Myocyte (in vitro differentiated cells): ENCODE results near the gene NLGN2. TPM values are rescaled to one million over a fixed set of nuclear protein-coding genes. Genes with fewer than 3 reads are reported as not detected.
"Not testable (repeated sequence)": the region's sequence is repeated elsewhere in the genome, so short reads cannot be mapped to it uniquely, and the experiment has no call there.

Experiments used
- DNase-seq: peaks from one replicate; pipeline ENCODE4 v3.0.0-alpha.2; 2012; ENCODE audit warnings: low read depth
- polyA plus RNA-seq: library from polyadenylated mRNA; unstranded; fragments of >200 nt; gene quantifications from one replicate; pipeline ENCODE4 v1.2.1, GENCODE V29; 2012; ENCODE audit warnings: missing spikeins
- total RNA-seq: library from RNA; depleted of rRNA; stranded (reverse); fragments of >200 nt; gene quantifications from 2 replicates; pipeline ENCODE4 v1.2.3, GENCODE V29; 2014

NLGN2 gene
- 5.7 and 7.2 TPM in 2 replicates for total RNA-seq
- 26.6 TPM for polyA plus RNA-seq

DNA sequence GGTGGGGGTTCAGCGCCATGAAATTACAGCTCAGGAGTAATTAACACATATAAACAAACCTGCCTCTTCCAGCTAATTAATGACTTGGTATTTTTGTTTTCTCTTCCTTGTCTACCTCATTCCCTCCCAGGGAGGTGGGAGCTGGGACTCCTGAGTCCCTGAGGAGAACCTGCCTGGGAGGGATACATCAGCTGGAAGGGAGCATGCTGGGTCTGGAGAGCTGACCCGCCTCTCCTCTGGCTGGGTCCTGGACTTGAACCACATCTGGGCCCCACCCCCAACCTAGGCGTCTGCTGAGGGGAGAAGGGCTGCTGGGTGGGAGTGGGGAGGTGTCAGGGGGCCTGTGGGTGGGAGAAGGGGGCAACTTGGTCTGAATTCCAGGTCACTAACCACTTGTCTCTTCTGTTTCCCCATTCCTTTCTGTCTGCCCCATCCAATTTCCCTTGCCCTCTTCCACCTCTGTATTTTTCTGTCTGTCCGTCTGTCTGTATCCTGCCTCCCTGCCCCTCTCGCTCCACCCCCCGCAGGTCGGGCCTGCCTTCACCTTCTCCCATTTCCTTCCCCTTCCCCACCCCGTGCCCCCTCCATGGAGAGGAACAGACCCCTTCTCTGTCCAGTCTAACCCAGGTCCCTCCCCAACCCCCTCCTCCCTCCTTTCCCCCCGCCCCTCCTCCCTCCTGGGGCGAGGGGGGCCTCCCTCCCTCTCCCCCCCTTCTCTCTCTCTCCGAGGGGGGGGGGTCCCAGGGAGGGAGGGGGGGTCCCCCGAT lies at the start of gene NLGN2:
Gene NLGN2, plus strand, starts transcription at position 361 of the 767 bp plus-strand sequence. CDS start 411 bp downstream, outside the sequence.
- DNase-seq: no peak

- no peak for DNase-seq
Measured at GRCh38 chr17:7361906-7362305, 45.7 kb upstream of the NLGN2 start.

- no peak for DNase-seq
Measured at GRCh38 chr17:7363311-7363710, 44.3 kb upstream of the NLGN2 start.

DNA sequence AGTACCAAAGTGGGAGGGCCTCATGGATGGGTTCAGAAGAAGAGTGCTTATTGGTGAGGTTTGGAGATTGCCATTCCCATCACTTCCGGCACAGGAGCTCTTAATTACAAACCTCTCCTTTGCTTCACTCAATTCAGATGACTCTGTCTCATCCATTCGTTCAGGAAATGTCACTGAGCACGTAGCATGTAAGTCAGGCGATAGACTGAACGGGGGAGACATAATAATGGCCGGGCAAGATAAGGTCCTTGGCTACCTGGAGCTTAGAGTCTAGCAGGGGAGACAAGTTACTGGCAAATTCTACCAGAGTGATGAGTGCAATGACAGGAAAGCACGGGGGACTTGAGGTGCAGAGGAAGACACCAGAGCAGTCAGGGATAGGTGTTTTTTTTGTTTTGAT lies 41.7 kb upstream of the NLGN2 start:
- DNase-seq: not testable (repeated sequence)

DNA sequence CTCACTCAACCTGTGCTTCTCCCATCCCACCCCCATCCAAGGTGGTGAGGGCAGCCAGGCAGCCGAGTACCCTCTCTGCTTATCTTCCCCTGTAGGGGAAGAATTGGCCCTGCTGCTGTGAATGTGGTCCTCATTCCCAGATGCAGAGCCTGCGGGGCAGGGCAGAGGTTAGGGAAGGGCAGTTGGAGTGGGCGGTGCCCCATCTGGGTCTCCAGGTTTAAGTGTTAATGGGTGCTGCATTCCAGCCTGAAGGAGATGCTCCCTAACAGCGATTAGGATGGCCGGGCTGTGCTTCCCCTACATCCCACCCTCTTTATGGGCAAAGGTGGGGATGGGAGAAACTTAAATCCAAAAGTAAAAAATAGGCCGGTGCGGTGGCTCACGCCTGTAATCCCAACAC lies 40.6 kb upstream of the NLGN2 start:
- DNase-seq: no peak

GRCh38 chr17:7367918-7368598 lies 39.6 kb upstream of the NLGN2 start:
- DNase-seq: no peak

DNA sequence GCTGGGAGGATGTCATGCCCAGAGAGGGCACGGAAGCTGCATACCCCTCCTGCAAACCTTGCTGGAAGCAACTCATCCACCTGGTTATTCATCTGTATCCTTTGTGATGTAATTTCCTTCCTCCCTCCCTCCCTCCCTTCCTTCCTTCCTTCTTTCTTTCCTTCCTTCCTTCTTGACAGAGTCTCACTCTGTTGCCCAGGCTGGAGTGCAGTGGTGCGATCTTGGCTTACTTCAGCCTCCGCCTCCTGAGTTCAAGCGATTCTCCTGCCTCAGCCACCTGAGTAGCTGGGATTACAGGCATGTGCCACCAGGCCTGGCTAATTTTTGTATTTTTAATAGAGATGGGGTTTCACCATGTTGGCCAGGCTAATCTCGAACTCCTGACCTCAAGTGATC lies 39.0 kb upstream of the NLGN2 start:
- DNase-seq: not testable (repeated sequence)

GRCh38 chr17:7369825-7370224 lies 37.8 kb upstream of the NLGN2 start:
- no peak for DNase-seq

- DNase-seq: no peak
Measured at GRCh38 chr17:7370853-7371252, 36.8 kb upstream of the NLGN2 start.

DNA sequence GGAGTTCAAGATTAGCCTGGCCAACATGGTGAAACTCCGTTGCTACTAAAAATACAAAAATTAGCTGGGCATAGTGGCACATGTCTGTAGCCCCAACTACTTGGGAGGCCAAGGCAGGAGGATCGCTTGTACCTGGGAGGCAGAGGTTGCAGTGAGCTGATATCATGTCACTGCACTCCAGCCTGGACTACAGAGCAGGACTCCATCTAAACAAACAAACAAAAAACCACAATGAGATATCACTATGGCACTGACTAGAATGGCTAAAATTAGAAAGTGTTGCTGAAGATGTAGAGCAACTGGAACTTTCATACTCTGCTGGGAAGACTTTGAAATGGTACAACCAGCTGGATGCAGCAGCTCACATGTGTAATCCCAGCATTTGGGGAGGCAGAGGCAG lies 33.3 kb upstream of the NLGN2 start:
- DNase-seq: peak; percentile 54

DNA sequence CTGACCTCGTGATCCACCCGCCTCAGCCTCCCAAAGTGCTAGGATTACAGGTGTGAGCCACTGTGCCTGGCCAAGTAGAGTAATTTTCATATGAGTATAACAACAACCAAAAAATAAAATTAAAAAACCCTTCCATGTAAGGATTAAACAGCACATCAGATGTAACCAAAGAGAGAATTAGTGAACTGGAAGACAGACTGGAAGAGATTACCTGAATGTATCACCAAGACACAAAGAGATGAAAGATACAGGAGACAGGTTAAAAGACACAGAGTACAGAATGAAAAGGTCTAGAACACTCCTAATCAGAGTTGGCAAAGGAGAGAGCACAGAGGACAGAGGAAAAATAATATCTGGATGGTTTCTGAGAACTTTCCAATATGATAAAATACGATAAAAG lies 28.5 kb upstream of the NLGN2 start:
- no peak for DNase-seq

GRCh38 chr17:7380321-7380720 lies 27.3 kb upstream of the NLGN2 start:
- no peak for DNase-seq

DNA sequence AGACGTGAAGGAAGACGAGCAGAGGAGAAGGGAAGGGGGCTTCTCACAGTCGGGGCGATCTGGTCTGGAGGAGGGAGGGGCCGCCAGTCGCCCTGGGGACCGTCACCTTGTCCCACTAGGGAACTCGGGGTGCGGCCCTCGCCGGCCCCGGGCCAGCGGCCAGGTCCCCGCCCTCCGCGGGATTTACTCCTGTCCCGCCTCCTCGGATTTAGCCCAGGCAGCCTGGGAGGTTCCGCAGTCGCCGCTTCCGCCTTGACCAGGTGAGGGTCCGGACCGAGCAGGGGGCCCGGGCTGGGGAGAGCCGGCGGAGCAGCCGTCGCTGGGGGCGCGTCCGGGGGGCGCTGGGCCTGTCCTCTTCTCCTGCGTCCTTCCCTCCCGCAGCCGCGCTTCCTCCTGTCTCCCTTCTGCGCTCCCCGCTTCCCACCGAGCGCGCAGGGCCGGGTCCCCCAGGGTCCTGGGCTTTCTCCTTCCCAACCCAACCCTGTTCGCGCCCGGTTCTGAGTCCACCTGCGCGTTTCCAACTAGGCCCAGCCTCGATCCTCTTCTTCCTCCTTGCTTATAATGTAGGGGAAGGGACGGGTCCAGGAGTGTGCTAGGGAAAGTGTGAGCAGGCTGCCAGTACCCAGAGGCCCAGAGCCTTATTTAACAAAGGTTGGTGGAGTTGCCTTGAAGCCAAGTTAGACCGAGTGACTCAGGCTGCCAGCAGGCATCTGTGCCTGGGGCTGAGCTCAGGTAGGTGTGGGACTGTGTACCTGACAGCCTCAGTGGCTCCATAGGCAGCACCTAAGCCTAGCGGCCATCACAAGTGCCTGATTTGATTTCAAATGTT lies 26.6 kb upstream of the NLGN2 start, which contains the start of gene TNK1:
Gene TNK1, plus strand, starts transcription at position 235 of the 829 bp plus-strand sequence. CDS start 1,838 bp downstream, outside the sequence.
- DNase-seq: no peak

DNA sequence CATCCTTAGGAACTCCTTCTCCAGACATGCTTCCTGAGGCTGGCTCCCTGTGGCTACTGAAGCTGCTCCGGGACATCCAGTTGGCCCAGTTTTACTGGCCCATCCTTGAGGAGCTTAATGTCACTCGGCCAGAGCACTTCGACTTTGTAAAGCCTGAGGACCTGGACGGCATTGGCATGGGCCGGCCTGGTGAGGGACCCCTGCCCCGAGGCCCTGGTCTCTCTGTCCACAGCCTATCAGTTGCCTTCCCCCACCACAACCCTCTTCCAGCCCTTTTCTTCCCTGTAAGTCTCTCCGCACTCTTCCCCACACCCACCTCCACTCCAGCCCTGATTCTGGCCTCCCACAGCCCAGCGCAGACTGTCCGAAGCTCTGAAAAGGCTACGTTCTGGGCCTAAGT lies 24.7 kb upstream of the NLGN2 start:
- no peak for DNase-seq

DNA sequence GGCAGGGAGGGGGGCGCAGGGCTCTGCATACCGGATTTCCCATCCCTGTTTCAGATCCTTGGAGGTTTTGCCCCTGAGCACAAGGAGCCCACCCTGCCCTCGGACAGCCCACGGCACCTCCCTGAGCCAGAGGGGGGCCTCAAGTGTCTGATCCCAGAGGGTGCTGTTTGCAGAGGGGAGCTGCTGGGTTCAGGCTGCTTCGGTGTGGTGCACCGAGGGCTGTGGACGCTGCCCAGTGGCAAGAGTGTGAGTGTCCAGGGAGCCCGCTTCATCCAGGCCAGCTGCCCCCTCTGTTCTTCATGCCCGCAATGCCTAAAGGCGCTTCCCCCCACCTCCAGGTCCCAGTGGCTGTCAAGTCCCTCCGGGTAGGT lies 24.3 kb upstream of the NLGN2 start:
- DNase-seq: no peak

DNA sequence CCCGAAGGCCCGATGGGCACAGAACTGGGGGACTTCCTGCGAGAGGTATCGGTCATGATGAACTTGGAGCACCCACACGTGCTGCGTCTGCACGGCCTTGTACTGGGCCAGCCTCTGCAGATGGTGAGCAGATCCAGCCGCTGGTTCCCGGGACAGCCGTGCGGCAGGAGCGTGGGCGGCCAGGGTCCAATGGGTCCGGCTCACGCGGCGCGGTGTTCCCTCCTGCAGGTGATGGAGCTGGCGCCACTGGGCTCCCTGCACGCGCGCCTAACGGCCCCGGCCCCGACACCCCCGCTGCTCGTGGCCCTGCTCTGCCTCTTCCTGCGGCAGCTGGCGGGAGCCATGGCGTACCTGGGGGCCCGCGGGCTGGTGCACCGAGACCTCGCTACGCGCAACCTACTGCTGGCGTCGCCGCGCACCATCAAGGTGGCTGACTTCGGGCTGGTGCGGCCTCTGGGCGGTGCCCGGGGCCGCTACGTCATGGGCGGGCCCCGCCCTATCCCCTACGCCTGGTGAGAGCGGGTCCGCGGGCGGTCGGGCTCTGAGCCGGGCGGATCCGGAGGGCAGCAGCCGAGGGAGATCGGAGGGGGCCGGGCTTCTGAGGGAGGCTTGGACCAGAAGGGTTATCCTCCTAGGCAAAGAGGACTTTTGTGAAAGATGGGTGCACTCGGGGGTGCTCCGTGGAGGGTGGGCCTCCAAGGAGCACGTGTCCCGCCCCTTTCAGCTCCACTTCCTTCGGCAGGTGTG lies 23.7 kb upstream of the NLGN2 start:
- DNase-seq: peak; percentile 10

DNA sequence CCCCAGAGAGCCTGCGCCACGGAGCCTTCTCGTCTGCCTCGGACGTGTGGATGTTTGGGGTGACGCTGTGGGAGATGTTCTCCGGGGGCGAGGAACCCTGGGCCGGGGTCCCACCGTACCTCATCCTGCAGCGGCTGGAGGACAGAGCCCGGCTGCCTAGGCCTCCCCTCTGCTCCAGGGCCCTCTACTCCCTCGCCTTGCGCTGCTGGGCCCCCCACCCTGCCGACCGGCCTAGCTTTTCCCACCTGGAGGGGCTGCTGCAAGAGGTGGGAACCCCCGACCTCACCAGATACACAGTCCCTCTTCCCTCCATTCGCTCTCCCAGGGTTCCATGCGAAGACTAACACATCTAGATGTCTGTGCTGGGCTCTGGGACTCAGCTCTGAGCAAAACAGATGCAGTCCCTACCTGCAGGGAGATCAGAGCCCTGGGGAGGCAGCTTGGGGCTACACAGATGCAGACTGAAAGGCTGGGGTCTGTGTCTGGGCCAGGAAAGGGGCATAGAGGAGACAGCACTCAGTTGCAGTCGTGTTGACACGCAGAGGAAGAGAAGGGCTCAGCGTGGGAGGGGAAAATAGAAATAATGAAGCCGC lies 23.1 kb upstream of the NLGN2 start:
- DNase-seq: no peak

- DNase-seq: no peak
Measured at GRCh38 chr17:7388856-7389255, 18.8 kb upstream of the NLGN2 start.

DNA sequence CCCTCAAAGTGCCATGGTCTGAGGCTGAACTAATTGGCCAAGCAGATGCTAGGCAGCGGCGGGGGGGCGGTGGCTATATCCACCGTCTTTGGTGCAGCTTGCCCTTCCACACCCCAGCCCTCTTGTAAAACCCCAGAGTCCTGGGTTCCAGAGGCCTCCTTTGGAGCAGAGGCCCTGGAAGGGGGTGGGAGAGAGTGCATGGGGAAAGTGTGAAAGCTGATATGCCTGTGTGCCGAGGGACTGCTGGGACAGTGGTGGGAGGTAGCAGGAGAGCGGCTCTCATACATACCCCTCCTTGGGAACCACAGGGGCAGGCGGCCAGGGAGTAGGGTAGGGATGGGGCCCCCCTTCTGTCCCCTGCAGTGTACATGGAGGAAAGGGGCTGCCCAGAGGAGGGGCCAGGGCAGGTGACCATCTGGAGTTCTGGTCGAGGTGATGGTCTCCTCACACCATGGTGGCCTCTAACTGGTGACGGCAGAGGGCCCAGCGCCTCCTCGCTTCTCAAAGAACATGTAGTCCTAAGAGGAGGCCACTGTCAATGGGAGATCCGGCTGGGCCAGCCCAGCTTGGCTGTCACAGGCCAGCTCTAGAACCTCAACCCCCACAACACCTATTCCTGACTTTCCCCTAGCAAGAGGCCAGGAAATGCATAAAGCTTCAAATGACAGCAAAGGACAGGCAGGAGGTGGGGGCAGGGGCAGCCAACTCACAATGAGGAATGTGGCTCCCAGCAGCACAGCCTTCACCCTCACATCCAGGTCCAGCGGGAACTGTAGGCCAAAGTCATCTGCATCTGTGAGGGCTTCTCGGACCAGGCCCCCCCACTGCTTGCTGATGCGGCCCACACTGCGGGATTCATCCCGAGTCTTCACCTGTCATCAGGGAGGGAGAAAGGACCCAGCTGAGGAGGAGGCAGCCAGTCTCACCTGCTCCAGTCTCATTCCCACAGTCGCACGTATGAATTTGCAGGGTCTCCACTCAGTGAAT lies 17.4 kb upstream of the NLGN2 start:
- no peak for DNase-seq
